GM18858 (cell line): ENCODE data around the gene COPZ2.
"Not testable (repeated sequence)": the region's sequence is repeated elsewhere in the genome, so short reads cannot be mapped to it uniquely, and the experiment has no call there.

Experiments used
- ATAC-seq: cut with Tn5 transposase; IDR thresholded peaks from one replicate; pipeline ENCODE4 v1.9.1; 2021; ENCODE audit not compliant: unreplicated experiment

COPZ2 gene

DNA sequence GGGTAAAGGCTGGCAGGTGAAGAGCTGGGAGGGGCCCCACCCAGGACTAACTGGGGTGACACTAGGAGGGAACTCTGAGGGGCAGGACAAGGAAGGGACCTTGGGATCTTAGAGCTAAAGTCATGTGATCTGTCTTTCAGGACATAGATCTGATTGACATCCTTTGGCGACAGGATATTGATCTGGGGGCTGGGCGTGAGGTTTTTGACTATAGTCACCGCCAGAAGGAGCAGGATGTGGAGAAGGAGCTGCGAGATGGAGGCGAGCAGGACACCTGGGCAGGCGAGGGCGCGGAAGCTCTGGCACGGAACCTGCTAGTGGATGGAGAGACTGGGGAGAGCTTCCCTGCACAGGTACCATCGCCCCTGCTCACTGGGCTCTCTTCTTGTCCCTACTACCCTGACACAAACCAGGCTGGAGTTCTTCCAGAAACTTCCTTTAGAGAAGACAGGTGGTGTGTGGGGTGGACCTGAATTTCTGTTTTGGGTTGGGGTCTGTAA lies 18.7 kb upstream of the COPZ2 start:
- ATAC-seq: no peak

DNA sequence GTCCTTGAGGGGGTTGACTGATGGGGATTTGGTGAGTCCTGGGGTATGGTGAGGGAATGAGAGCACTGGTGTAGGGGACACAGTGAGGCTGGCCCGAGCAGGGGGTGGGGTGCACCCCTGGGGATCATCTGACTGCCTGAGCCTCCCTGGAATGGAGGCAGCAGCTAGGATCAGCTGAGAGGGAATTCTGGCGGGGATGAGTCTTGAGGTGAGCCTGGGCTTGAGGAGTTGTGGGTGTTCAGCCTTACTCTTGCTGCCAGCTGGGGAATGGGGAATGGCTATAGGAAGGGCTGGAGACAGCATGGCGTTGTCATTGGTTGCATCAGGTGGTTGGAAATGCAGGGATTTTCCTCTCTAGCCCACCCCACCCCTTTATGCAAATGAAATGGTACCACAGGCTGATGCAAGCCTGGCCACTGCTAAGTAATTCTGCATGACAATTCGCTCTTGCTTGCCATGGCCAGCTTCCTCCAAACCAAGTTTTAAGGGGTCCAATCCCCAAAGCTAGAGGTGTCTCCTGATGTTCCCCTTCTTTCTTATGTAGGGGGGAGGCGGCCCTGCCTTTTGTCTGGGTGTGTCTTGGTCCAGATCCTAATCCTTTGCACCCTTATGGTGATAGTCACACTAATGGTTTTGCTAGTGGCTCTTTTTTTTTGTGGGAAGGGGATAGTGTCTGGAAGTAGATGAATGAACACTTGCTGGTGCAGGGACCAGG lies 18.1 kb upstream of the COPZ2 start:
- no peak for ATAC-seq

- ATAC-seq: no peak
These were observed 16.9 kb upstream of the COPZ2 start for GRCh38 chr17:48054238-48055185.

DNA sequence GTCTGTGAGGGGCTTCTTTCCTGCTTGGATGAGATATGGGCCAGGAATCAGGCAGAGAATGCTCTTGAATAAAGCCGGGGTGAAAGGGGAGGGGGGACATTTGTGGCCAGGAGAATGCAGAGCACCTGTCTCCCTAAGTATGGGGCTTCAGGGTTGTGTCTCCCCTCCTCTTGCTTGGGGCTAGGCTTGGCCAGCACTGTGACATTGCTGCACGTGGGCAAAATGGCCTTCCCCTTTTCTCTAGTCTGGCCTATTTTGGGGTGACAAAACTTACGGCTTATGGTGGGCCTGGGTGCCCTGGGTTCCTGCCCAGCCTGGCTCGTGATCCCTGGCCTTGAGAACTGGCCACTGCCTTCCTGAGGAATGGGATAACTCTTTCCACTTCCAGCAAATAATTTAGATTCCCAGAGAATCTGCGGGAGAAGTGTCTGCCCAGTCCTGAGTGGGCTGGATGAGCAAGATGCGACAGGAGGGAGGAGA lies 16.2 kb upstream of the COPZ2 start:
- ATAC-seq: no peak

- ATAC-seq: no peak
These were observed 15.6 kb upstream of the COPZ2 start for GRCh38 chr17:48052956-48053757.

DNA sequence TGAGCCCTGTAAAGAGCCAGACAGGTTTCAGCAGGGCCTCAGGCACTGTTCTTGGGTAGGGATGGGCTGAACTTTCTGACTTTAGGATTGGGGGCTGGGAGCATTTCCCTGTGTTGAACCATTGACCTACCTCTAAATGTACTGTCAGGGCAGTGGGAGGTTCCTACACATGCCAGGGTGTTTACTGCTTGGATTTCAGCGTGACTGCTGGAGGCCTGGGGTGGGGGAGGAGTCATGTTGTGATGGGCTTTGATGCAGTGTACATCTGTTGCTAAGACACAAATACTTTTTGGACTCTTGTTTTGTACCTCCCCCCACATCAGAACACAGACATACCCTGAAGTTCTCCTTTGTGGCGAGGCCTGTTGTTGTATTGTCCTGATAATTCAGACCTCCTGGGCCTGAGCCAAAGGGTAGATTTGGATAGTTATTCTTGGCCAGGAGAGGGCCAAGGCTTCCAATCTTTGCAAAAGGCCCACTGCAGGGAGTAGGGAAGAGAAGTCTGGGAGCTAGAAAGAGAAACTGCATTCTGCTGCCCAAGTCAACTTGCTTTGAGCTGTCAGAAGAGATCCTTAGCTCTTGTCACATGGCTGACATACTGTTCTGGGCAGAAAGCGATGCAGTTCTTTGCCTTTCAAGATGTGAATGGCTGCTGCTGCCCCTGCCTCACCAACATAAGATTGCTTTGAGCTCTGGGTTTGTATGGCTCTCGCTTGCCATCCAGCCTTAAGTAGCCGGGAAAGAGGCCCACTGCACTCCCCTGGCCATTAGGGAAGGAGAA lies 14.3 kb upstream of the COPZ2 start:
- ATAC-seq: no peak

DNA sequence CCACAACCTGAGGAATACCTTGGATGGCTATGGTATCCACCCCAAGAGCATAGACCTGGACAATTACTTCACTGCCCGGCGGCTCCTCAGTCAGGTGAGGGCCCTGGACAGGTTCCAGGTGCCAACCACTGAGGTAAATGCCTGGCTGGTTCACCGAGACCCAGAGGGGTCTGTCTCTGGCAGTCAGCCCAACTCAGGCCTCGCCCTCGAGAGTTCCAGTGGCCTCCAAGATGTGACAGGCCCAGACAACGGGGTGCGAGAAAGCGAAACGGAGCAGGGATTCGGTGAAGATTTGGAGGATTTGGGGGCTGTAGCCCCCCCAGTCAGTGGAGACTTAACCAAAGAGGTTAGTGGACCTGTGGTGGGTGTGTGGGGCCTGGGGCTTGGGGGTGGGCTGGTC lies 13.7 kb upstream of the COPZ2 start:
- ATAC-seq: no peak

DNA sequence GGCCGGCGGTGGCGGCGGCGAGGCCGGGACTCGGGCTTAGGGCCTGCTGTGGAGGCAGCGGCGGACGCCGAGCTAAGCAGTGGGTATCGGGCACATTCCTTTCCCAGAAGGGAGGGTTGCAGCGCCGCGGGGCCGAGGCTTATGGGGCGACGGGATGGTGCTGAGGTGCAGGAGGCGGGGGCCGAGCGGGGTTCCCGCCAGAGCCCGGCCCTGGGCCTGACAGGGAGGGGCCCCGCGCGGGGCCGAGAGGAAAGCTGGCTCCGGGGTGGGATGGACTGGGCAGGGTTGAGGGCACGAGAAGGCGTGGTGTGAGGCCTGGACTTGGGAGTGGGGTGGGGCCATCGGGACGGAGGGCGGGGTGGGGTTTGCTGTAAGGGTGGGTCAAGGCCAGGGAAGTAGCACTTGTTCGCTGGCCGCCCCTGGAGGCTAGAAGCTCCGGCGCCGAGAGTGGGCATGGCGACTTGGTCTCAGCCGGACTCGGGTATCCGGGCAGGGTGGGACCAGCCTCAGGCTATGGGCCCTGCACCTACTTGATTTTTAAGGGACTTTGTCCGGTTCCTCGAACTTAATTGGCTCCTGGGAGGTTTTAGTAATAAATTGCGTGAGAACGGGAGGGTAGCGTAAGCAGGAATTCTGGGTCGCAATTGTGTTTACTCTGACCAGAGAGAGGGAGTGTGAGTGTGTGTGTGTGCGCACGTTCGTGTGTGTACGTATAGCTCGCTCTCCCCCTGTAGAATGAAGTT lies 11.0 kb upstream of the COPZ2 start:
- ATAC-seq: peak; percentile 16

- ATAC-seq: peak; percentile 83
These were observed 10.3 kb upstream of the COPZ2 start, which contains the start of gene NFE2L1 for GRCh38 chr17:48047741-48048383. TSS of gene NFE2L1 (plus strand) at chr17:48048359. CDS start at chr17:48051119, 2,760 bp downstream.

DNA sequence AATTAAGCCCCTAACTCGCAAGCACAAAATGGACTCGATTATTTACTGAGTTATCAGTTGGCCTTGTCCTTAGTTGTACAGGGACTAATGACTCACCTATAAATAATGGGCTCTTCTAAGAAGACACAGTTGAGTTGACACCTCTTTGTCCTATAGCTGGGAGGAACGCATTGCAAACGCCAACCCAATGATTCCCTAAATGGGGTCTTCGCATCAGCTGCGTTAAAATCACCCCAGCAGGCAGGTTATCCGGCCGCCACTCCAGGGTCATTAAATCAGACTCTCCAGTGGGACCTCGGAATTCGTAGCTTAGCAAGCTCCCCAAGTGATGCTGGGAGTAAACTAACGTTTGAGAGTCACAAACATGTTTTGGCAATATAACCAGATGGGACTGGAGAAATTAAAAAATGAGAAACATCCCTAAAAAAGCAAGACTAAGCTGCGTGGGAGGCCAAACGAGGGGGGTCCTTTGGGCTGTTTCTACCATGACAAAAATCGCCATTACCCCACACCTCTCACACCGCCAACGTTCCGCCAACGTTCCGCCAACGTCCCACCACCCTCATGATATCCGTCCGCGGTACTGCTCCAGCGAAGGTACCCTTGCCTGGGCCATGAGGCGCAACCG lies 9.6 kb upstream of the COPZ2 start:
- no peak for ATAC-seq

DNA sequence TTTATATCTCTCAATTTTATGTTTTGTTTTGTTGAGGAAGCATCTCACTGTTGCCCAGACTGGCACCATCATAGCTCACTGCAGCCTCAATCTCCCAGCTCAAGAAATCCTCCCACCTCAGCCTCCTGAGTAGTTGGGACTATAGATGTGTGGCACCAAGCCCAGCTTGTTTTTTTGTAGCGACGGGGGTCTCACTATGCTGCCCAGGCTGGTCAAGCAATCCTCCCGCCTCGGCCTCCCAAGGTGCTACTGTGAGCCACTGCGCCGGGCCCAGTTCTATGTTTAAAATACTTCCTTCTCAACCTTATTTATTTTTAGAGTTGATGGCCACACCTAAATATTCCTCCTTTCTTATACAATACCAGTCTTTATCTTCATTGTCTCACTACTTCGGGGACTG lies 8.7 kb upstream of the COPZ2 start:
- ATAC-seq: no peak

- no peak for ATAC-seq
These were observed 7.9 kb upstream of the COPZ2 start for GRCh38 chr17:48045316-48046001.

GRCh38 chr17:48044851-48045250 lies 7.3 kb upstream of the COPZ2 start:
- no peak for ATAC-seq

- no peak for ATAC-seq
These were observed 5.6 kb upstream of the COPZ2 start for GRCh38 chr17:48043176-48043575.

DNA sequence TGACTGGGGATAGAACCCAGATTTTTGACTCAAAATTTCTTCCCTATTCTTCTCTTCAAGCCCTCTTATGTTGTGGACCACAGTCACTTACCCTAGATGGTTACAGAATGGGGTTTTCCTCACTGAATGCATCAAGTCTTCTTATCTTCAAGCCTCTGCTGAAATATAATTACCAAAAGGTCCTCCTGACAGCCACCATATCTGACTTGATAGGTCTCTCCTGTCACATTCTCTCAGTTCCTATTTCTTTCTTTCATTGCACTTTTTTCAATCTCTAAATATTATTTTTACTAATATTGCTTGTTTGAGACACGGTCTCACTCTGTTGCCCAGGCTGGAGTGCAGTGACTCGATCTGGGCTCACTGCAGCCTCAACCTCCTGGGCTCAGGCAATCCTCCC lies 1.1 kb upstream of the COPZ2 start:
- ATAC-seq: no peak

- no peak for ATAC-seq
These were observed 284 bp upstream of the COPZ2 start for GRCh38 chr17:48037838-48038323.

GRCh38 chr17:48036693-48037035 lies 933 bp downstream of the COPZ2 start:
- ATAC-seq: no peak

DNA sequence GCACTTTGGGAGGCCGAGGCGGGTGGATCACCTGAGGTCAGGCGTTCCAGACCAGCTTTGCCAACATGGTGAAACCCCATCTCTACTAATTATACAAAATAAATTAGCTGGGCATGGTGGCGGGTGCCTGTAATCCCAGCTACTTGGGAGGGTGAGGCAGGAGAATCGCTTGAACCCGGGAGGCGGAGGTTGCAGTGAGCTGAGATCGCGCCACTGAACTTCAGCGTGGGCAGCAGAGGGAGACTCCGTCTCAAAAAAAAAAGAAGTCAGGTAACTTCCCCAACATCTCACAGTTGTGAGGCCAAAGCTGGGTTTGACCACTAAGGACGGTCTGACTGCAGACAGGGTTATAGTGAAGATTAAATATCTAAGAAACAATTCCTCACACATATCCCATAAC lies 2.9 kb downstream of the COPZ2 start:
- not testable (repeated sequence) for ATAC-seq
